Mucosa of gallbladder (tissue), 1 donor: ENCODE results near the gene CRABP2. TPM values are rescaled to one million over a fixed set of nuclear protein-coding genes. Genes with fewer than 3 reads are reported as not detected.

ENCODE experiments used
- DNase-seq: peaks from one replicate; pipeline ENCODE4 v3.0.0-alpha.2; 2020; ENCODE audit warnings: low spot score
- total RNA-seq: library from RNA; stranded (reverse); gene quantifications from one replicate; pipeline ENCODE4 v1.2.1, GENCODE V29; 2021
- donor health status: DM: no; HTN: no; CAD: no.

CRABP2 gene
- total RNA-seq, 1 donor from 2014 or later = 3.5 TPM

DNA sequence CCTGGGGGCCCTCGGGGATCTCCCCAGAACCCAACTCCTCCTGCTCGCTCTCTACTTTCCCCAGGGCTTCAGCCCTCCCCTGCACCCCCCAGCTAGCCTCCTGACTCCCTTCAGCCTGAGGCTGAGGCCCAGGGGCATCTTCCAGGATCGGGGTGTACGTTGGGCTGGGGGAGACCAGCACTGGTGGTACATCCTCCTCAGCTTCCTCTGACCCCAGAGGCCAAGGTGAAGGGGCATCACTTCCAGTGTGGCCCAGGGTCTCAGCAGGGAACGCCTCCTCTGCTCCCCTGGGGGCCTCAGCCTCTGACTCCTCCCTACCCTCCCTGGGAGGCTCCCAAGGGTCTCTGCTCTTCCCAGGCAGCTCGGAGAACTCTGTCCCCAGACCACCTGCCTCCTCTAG is 35.0 kb downstream of the CRABP2 start:
- DNase-seq = no peak

- DNase-seq = no peak
These were observed 35.6 kb downstream of the CRABP2 start for GRCh38 chr1:156669794-156670193.

- DNase-seq = no peak
These were observed 36.4 kb downstream of the CRABP2 start for GRCh38 chr1:156668801-156669637.

DNA sequence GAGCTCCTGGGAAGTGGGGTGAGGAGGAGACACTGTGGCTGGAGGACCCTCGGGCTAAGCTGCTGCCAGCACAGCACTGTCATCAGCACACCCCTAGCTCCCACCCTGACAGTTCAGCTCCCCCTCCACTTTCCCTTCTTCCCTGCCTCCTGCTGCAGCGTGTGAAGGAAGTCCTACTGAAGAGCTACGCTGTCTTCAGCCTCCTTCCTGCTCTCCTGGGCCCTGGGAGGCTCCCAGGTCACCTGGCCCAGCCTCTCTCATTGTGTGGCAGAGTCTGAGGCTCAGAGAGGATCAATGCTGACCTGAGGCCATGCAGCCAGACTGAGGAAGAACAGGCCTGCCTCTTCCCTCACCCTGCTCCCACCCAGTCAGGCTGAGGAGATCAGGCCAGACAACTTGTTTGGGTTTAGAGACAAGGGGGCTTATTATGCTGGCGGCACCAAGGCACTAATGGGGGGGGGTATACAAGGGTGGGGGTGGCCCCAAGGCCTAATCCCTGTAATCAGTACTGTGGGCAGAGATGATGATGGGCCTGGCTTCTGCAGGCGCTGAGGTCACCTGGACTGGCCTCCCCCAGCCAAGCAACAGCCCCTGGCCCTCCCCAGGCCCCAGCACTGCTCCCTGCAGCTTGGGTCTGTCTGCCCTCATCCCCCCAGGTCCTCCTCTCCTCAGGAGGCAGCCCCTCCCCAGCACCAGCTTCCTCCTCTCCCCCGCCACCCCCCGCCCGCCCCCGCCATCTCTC is 37.2 kb downstream of the CRABP2 start:
- DNase-seq = peak; percentile 66

DNA sequence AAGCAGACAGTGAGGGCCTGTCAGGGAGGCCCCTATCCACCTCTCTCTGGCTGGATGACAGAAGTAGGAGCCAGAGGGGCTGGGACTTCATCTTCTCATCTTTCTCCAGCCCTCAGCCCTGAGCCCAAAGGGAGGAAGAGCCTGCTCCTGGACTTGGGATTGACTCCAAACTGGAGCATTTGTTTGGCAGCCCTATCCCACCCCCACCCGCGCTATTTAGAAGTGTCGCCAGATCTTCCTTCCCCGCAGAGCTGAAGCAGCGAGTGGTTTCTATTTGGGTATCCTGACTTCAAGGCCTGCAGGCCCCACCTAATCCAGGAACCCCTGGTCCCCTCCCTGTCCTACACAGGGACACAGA is 37.8 kb downstream of the CRABP2 start:
- no peak for DNase-seq

- DNase-seq = no peak
These were observed 38.3 kb downstream of the CRABP2 start for GRCh38 chr1:156666862-156667609.

- no peak for DNase-seq
These were observed 39.8 kb downstream of the CRABP2 start for GRCh38 chr1:156665539-156665938.

GRCh38 chr1:156664767-156665411 is 40.5 kb downstream of the CRABP2 start:
- DNase-seq = peak; percentile 42

DNA sequence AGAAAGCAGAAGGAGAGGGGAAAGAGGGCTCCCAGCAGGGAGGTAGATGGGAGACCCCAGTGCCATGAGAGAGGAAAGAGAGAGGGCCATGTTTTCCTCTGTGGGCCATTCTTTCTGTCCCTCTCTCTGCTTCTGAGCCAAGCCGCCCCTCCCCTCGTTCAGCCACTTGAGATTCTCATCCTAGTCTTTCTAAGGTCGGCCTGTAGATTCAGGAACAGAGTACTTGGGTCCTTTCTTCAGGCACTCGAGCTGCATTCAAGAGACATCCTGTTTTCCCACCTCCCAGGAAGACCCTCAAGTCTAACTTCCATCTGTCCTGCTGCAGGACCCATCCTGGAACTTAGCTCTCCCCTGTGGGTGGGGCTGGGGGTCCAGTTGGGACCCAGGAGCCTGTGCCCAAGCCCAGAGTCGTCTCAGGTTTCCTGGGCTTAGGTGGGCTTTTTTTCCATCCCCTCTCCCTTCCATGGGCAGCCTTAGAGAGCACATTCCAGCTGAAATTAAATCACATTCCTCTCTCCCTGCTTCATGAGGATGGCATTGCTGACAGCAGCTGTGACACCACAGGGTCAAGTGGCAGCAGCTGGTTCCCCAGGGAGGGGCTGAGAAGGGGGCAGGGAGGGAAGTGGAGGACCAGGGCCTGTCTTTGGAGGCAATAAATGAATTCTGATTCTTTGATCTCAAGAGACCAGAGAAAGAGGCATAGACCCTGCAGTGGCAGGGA is 41.2 kb downstream of the CRABP2 start:
- no peak for DNase-seq

DNA sequence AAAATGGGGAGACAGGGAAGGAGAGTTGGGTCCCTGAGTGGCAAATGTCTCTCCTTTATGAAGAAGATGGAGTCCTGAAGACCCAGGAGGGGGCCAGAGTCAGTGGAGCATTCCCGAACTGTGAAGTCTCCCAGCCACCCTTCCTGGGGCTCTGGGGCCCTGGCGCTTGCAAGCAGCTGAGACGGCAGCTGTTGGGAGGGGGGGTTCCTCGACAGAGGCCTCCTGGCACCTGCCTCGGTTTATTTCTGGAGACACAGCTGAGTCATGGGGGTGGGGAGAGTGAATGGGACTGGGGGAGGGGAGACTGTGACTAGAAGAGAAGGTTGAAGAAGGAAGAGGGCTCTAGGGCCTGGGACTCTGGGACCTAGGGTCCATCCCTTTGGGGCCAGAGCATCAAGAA is 42.2 kb downstream of the CRABP2 start:
- no peak for DNase-seq

GRCh38 chr1:156662800-156663055 is 42.7 kb downstream of the CRABP2 start:
- no peak for DNase-seq

DNA sequence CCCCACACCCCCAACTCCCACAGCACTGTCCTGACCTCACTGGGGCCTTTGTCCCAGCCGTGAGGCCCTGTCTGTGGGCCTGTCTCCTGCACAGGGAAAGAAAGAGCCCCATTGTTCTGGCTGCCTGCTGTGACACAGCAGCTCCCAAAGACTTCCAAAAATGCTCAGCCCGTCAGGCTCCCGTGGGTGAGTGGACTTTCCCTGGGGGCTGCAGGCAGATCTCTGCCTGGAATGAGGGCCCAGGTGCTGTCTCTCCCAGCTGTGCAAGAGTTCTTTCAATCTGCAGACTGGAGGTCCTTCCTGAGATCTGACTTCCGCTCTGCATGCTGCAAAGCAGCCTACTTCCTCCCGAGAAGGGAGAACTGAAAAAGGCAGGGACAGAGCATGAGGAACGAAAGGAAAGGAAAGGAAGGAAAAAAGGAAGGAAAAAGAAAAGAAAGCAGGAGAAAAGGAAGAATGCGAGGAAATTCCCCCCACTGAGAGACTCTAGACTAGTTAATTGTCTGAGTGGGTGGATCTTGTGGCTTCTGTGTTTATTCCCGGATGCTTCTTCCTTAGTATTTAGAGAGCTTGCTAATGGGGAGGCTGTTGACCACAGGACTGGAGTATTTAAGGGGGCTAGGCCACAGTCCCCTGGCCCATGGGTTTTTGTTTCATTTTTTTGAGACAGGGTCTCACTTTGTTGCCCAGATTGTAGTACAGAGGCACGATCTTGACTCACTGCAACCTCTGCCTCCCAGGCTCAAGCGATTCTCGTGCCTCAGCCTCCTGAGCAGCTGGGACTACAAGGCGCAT is 43.2 kb downstream of the CRABP2 start:
- DNase-seq = no peak

- DNase-seq = no peak
These were observed 44.7 kb downstream of the CRABP2 start for GRCh38 chr1:156660752-156661112.

GRCh38 chr1:156659988-156660751 is 45.2 kb downstream of the CRABP2 start:
- DNase-seq = peak; percentile 94

DNA sequence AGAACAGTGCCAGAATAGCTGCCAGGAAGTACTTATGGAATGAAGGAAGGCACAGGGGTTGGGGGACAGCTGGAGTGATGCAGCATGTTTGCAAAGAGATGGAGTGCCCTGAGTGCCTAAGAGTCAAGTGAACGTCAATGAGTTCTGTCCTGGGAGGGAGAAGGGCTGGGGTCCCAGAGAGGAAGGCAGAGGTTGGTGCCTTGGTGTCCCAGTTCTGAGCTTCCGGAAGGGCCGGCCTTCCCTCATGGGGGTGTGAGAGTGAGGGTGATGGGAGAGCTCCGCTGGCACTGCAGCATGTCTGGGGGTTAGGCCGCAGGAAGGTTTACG is 45.8 kb downstream of the CRABP2 start:
- no peak for DNase-seq

DNA sequence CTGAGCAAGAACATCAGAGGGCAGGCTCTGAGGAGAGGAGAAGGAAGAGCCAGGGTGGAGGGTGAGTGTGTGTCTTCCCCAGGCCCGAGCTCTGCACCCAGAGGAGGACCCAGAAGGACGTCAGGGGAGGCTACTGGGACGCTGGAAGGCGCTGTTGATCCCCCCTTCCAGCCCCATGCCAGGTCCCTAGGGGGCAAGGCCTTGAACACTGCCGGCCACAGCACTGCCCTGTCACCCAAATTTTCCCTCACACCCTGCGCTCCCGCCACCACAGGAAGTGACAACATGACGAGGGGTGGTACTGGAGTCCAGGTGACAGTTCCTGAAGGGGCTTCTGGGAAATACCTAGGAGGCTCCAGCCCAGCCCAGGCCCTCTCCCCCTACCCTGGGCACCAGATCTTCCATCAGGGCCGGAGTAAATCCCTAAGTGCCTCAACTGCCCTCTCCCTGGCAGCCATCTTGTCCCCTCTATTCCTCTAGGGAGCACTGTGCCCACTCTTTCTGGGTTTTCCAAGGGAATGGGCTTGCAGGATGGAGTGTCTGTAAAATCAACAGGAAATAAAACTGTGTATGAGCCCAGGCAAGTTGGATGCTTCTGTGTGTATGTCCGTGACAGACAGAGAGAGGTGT is 46.3 kb downstream of the CRABP2 start:
- no peak for DNase-seq

GRCh38 chr1:156658496-156658895 is 46.9 kb downstream of the CRABP2 start:
- DNase-seq = no peak

GRCh38 chr1:156657741-156658319 is 47.6 kb downstream of the CRABP2 start:
- no peak for DNase-seq
